ENCODE measurements around the gene CRACR2A.

CRACR2A gene

DNA sequence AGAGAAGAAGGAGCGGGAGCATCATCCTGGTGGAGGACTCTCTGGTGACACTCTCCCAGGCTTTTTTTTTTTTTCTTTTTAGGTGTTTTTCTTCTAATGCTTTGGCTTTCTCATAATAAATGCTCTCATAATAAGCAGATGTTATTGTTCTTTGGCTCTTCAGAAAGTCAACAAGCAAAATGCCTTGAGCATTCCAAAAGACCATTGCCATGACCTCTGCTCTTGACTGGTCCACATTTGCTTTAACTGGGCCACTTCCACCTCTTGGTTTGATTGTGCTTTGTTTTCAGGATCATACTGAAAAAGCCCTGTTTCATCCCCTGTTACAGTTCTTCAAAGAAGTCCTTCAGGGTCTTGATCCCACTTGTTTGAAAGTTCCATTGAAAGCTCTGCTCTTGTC is 36.9 kb downstream of the CRACR2A start:
- Histone ChIP-seq H3K9me3 (ENCODE audit: control insufficient read depth, low read depth, low read length) (no peaks in the 10 kb centered on the region), H3K27ac (ENCODE audit: low read length) (no peak overlapping the region), H3K36me3 (ENCODE audit: control insufficient read depth, low read depth, low read length) (no peaks in the 10 kb centered on the region), H3K4me1 (ENCODE audit: control insufficient read depth, low read depth, low read length) (no peaks in the 10 kb centered on the region), H3K4me3 (ENCODE audit: low read length) (no peak overlapping the region), H3K27me3 (ENCODE audit: control insufficient read depth, insufficient read depth, low read length) (no peaks in the 10 kb centered on the region), H3K9ac (ENCODE audit: low read length) (no peak overlapping the region)

DNA sequence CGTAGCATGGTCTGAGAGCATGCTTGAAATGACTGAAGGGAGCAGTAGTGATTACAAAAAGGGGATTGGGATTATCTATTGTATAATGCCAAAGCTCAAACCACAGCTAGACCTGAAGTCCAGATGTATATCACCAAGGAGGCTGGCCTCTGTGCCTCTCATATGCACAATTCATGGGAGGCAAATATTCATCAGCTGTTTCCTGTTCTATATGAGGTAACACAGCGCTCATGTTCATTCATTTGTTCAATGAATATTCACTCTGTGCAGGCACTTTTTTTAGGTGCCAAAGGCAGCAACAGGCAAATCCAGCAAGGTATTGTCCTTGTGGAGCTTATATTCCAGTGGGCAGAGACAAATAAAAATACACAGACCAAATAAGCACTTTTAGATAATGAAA is 39.0 kb downstream of the CRACR2A start:
- H3K4me1 ChIP-seq (ENCODE audit: control insufficient read depth, low read depth, low read length): no peaks in the 10 kb centered on the region
- H3K4me3 ChIP-seq (ENCODE audit: low read length): no peak overlapping the region
- no peak overlapping the region for H3K9ac ChIP-seq (ENCODE audit: low read length)
- no peaks in the 10 kb centered on the region for H3K36me3 ChIP-seq (ENCODE audit: control insufficient read depth, low read depth, low read length)
- H3K27ac ChIP-seq (ENCODE audit: low read length): no peak overlapping the region
- no peaks in the 10 kb centered on the region for H3K27me3 ChIP-seq (ENCODE audit: control insufficient read depth, insufficient read depth, low read length)
- H3K9me3 ChIP-seq (ENCODE audit: control insufficient read depth, low read depth, low read length): no peaks in the 10 kb centered on the region

DNA sequence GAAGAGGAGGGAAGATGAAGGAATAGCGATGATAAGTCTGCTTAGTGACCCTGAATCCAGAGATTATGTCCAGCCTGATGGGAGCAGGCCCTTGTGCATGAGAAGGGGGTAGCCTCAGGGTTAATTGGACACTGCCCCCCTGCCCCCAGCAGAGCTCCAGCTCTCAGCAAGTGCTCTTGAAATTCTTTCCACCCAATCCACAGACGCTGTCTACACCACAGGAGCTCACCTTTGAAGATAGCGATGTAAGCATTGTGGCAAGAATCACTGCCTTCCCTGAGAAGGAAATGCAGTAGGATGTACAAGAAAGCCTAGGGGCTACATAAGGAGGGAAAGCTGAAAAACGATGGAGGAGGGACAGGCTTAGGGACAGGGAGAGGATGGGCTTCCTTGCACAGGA is 39.4 kb downstream of the CRACR2A start:
- no peak overlapping the region for H3K27ac ChIP-seq (ENCODE audit: low read length)
- no peaks in the 10 kb centered on the region for H3K36me3 ChIP-seq (ENCODE audit: control insufficient read depth, low read depth, low read length)
- no peaks in the 10 kb centered on the region for H3K27me3 ChIP-seq (ENCODE audit: control insufficient read depth, insufficient read depth, low read length)
- no peaks in the 10 kb centered on the region for H3K4me1 ChIP-seq (ENCODE audit: control insufficient read depth, low read depth, low read length)
- no peak overlapping the region for H3K9ac ChIP-seq (ENCODE audit: low read length)
- H3K4me3 ChIP-seq (ENCODE audit: low read length): no peak overlapping the region
- H3K9me3 ChIP-seq (ENCODE audit: control insufficient read depth, low read depth, low read length): no peaks in the 10 kb centered on the region

DNA sequence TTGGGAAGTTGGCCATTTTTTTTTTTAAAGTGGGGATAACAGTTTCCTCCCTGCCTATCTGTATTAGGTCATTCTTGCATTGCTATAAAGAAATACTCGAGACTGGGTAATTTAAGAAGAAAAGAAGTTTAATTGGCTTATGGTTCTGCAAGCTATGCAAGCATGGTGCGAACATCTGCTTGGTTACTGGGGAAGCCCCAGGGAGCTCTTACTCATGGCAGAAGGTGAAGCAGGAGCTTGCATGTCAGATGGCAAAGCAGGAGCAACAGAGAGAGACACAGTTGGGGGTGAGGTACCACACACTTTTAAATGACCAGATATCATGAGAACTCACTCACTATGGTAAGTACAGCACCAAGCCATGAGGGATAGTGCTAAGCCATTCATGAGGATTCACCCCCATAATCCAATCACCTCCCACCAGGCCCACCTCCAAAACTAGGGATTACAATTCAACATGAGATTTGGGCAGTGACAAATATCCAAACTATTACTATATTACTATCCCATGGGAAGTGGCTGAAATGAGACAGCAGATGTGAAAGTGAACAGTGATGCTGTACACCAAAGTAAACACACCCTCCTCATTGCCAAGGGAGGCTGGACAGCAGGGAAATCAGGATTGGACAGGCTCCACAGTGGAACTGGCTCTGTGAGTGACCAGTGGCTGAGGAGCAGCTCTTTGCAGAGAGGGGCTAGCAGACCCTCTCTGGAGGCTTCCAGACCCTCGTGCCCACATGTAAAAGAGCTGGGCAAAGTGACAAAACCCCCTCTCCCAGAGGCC is 40.5 kb downstream of the CRACR2A start:
- H3K36me3 ChIP-seq (ENCODE audit: control insufficient read depth, low read depth, low read length): no peaks in the 10 kb centered on the region
- H3K4me3 ChIP-seq (ENCODE audit: low read length): no peak overlapping the region
- no peak overlapping the region for H3K27ac ChIP-seq (ENCODE audit: low read length)
- H3K9me3 ChIP-seq (ENCODE audit: control insufficient read depth, low read depth, low read length): no peaks in the 10 kb centered on the region
- H3K4me1 ChIP-seq (ENCODE audit: control insufficient read depth, low read depth, low read length): no peaks in the 10 kb centered on the region
- no peaks in the 10 kb centered on the region for H3K27me3 ChIP-seq (ENCODE audit: control insufficient read depth, insufficient read depth, low read length)
- H3K9ac ChIP-seq (ENCODE audit: low read length): no peak overlapping the region

DNA sequence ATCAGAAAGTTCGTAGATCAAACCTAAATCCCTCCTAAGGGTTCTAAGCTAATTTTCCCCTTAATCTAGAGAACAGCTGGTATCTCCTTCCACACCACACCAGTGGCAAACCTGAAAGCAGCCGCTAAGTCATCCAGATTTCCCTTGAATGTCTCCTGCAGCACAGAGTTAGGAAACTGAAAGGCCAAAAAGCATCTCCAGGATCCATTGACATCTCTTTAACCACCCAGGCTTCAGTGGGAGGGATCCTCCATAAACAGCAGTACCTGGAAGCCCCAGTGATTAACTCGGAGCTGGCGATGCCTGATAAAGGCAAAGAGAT is 47.6 kb downstream of the CRACR2A start:
- Histone ChIP-seq H3K4me3 (ENCODE audit: low read length) (no peak overlapping the region), H3K27ac (ENCODE audit: low read length) (no peak overlapping the region), H3K9ac (ENCODE audit: low read length) (no peak overlapping the region), H3K9me3 (ENCODE audit: control insufficient read depth, low read depth, low read length) (no peaks in the 10 kb centered on the region), H3K36me3 (ENCODE audit: control insufficient read depth, low read depth, low read length) (no peaks in the 10 kb centered on the region), H3K27me3 (ENCODE audit: control insufficient read depth, insufficient read depth, low read length) (no peaks in the 10 kb centered on the region), H3K4me1 (ENCODE audit: control insufficient read depth, low read depth, low read length) (no peaks in the 10 kb centered on the region)

DNA sequence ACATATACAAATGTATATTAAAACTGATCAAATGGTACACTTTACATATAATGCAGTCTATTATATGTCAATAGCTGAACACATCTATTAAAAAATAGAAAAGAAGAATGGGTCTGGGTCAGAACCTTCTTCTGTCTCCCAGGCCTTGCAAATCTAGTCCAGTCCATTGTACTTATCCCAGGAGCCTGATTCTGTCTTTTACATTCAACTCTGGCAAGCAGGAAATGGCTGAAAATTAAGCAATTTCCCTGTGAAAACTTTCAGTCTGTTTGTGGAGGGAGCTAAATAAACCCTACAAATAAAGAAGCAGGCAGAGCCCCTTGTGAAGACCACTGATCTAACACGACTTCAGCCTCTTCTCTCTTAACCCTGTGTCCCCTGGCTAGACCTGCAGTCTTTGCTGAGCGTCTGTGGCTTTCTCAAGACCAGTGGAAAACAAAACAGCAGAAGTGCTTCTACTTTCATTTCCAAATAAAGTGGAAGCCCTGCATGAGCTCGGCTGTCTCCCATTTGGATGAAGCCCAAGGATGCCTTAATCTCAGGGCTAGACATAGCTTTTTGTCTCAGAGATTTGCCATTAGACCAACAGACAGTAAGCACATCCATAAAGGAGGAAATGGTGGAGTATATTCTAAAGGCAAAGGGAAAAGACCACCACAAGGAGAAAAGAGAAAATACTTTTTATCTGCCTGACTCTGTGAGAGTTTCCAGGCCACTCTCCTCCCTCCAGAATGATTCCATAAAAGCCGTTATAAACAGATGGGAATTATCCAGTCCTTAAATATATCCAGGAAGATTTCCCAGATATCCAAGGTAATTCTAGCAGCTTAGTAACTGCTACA is 48.2 kb downstream of the CRACR2A start:
- Histone ChIP-seq H3K9ac (ENCODE audit: low read length) (no peak overlapping the region), H3K9me3 (ENCODE audit: control insufficient read depth, low read depth, low read length) (no peaks in the 10 kb centered on the region), H3K27me3 (ENCODE audit: control insufficient read depth, insufficient read depth, low read length) (no peaks in the 10 kb centered on the region), H3K4me1 (ENCODE audit: control insufficient read depth, low read depth, low read length) (no peaks in the 10 kb centered on the region), H3K4me3 (ENCODE audit: low read length) (no peak overlapping the region), H3K36me3 (ENCODE audit: control insufficient read depth, low read depth, low read length) (no peaks in the 10 kb centered on the region), H3K27ac (ENCODE audit: low read length) (no peak overlapping the region)

DNA sequence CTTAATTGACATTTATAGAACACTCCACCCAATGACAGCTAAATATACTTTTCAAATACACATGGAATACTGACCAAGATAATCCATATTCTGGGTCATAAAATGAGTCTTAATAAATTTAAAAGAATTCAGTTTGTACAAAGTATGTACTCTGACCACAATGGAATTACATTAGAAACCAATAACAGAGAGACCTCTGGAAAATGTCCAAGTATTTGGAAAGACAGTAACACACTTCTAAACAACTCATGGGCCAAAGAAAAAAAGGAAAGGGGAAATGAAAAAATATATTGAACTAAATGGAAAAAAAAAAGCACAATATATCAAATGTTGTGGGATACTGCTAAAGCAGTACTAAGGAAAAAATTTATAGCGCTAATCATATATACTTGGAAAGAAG is 52.0 kb downstream of the CRACR2A start:
- peaks cover 5% of the 10 kb centered on the region for H3K4me1 ChIP-seq (ENCODE audit: control insufficient read depth, low read depth, low read length)
- H3K4me3 ChIP-seq (ENCODE audit: low read length): no peak overlapping the region
- H3K27ac ChIP-seq (ENCODE audit: low read length): no peak overlapping the region
- H3K27me3 ChIP-seq (ENCODE audit: control insufficient read depth, insufficient read depth, low read length): no peaks in the 10 kb centered on the region
- H3K9me3 ChIP-seq (ENCODE audit: control insufficient read depth, low read depth, low read length): no peaks in the 10 kb centered on the region
- H3K9ac ChIP-seq (ENCODE audit: low read length): no peak overlapping the region
- H3K36me3 ChIP-seq (ENCODE audit: control insufficient read depth, low read depth, low read length): no peaks in the 10 kb centered on the region

DNA sequence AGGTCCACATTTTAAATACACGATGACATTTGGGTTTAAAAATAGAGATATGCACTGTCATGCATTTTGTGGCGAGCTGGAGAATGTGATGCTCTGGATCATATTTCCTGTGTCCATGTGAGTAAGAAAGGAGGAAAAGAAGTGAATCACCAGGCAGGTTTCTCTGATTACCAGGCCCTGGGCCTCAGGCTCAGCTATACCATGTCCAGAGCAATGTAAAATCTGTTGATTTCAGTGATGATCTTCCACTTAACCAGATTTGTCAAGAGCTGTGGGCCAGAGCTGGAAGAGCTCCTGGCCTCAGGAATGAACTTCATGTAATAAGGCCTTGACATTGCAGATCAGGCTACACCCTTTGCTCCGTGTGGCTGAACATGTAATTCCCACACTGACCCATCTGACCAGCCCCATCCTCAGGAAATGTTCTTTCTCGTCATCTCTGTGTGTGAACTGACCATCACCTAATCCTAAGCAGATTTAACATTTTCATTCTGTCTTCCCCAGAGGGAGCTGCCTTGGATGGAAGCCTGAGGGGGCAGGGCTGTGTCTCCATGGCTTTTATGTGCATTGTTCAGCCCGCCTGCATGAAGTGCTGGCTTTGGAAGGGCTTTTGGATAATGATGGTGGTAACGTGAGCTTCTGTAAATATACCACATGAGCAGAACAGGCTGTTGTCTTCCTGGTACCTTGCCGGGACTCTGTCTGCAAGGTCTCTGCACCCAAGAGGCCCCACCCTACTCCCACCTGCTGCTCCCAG is 54.5 kb downstream of the CRACR2A start:
- Histone ChIP-seq H3K9me3 (ENCODE audit: control insufficient read depth, low read depth, low read length) (no peaks in the 10 kb centered on the region), H3K27me3 (ENCODE audit: control insufficient read depth, insufficient read depth, low read length) (no peaks in the 10 kb centered on the region), H3K4me3 (ENCODE audit: low read length) (no peak overlapping the region), H3K4me1 (ENCODE audit: control insufficient read depth, low read depth, low read length) (peaks cover 5% of the 10 kb centered on the region), H3K27ac (ENCODE audit: low read length) (no peak overlapping the region), H3K36me3 (ENCODE audit: control insufficient read depth, low read depth, low read length) (no peaks in the 10 kb centered on the region), H3K9ac (ENCODE audit: low read length) (no peak overlapping the region)

DNA sequence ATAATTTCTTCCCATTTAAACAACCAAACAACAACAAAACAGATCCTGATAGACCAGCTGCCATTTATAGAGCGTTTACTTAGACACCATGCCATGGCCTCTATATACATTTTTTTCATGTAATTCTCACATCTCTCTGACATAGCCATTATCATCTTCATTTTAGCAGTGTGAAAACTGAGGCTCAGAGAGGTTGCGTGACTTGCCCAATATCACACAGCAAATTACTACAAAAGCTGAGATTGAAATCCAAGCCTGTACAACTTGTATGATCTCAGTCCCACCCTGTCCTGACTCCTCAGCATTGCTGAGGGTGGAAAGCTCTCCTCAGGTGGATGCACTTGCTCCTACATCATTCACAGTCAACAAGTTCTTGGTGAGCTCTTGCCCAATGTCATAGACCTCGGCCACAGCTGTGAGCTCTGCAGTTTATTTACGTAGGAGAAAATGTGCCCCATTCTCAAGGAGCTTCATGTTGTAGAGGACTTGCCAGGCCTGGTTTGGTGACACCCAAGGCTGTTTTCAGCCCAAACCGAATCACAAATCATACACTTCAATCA is 55.5 kb downstream of the CRACR2A start:
- no peak overlapping the region for H3K27ac ChIP-seq (ENCODE audit: low read length)
- no peak overlapping the region for H3K9ac ChIP-seq (ENCODE audit: low read length)

DNA sequence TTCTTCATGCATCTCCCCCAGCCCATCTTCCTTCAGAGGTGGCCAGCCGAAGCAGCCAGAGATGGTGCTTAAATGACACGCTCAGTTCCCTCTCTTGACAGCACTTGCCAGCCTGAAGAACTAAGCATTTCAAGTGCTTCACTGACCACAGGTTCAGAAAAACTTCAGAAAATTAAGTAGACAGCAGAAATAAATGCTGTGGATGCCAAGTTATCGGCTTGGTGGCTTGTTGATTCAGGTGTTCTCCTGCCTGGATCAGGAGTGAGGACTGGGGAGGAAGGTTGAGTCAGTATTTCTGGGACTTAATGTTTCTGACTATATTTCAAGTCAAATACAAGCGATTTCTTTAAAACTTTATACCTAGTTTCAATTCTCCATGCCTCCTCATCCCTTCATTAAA is 58.2 kb downstream of the CRACR2A start:
- H3K27ac ChIP-seq (ENCODE audit: low read length): no peak overlapping the region
- H3K4me1 ChIP-seq (ENCODE audit: control insufficient read depth, low read depth, low read length): peaks cover 5% of the 10 kb centered on the region
- no peak overlapping the region for H3K4me3 ChIP-seq (ENCODE audit: low read length)
- H3K27me3 ChIP-seq (ENCODE audit: control insufficient read depth, insufficient read depth, low read length): no peaks in the 10 kb centered on the region
- no peak overlapping the region for H3K9ac ChIP-seq (ENCODE audit: low read length)
- H3K36me3 ChIP-seq (ENCODE audit: control insufficient read depth, low read depth, low read length): no peaks in the 10 kb centered on the region
- no peaks in the 10 kb centered on the region for H3K9me3 ChIP-seq (ENCODE audit: control insufficient read depth, low read depth, low read length)

More for the DNA sequence above, 55.5 kb downstream of the CRACR2A start:
- Histone ChIP-seq H3K4me3 (ENCODE audit: low read length) (no peak overlapping the region), H3K27me3 (ENCODE audit: control insufficient read depth, insufficient read depth, low read length) (no peaks in the 10 kb centered on the region), H3K9me3 (ENCODE audit: control insufficient read depth, low read depth, low read length) (no peaks in the 10 kb centered on the region), H3K4me1 (ENCODE audit: control insufficient read depth, low read depth, low read length) (peaks cover 5% of the 10 kb centered on the region), H3K36me3 (ENCODE audit: control insufficient read depth, low read depth, low read length) (no peaks in the 10 kb centered on the region)

DNA sequence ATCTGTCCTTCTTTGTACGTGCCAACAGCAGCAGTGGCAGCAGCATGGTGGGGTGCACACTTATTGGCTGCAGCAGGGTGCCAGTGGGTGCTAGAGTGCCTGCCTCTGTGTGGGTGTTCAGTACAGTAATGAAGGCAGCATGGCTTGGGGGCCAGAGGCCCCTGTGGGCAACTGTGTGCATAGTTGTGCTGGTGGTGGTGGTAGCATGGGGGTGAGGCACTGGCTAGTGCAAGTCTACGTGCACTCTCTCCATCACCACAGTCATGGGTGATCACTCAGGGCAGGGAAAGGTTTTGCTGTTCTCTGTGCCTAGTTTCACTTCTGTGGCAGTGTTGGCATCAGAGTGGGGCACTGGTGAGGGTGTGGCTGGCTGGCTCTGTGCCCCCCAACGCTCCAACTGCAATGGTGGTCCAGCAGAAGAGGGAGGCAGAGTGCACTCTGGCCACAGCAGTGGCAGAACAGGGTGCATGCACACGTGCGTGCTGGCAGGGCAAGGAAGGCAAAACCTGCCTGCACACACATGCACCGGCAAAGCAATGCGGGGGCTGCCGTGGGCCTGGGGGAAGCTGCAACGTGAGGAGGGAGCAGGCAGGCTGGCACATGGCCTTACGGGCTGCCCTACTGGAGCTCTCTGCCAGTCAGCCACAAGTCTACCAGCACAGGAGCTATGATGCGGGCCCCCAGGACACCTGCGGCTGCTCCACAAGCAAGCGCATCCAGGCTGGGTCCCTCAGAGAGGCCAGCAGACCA is 60.1 kb downstream of the CRACR2A start:
- no peaks in the 10 kb centered on the region for H3K27me3 ChIP-seq (ENCODE audit: control insufficient read depth, insufficient read depth, low read length)
- no peaks in the 10 kb centered on the region for H3K9me3 ChIP-seq (ENCODE audit: control insufficient read depth, low read depth, low read length)
- no peaks in the 10 kb centered on the region for H3K36me3 ChIP-seq (ENCODE audit: control insufficient read depth, low read depth, low read length)
- H3K4me3 ChIP-seq (ENCODE audit: low read length): no peak overlapping the region
- H3K27ac ChIP-seq (ENCODE audit: low read length): no peak overlapping the region
- no peaks in the 10 kb centered on the region for H3K4me1 ChIP-seq (ENCODE audit: control insufficient read depth, low read depth, low read length)
- no peak overlapping the region for H3K9ac ChIP-seq (ENCODE audit: low read length)

Measured in iPS-18a (cell line).